ENCODE results near the gene IL34.
A peak's percentile ranks its signal among the peaks of the same experiment; 100 is the strongest.

IL34 gene

DNA sequence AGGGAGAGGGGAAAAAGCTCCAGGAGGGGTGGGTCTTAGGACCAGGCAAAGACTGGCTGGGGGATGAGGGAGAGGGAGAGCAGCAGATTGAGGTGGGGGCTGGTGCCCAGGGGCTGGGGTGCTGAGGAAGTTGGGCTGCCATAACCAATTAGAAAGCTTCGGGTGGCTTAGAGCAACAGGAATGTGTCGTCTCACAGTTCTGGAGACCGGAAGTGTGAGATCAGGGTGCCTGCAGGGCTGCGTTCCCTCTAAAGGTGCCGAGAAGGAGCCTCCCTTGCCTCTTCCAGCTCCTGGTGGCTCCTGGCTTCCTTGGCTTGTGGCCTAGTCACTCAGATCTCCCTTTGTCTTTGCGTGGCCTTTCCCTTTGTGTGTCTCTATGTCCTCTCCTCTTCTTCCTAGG lies 2.2 kb downstream of the IL34 start:
- no CpG with 5 or more reads among the region's 6 CpGs for WGBS, 2 donors (ENCODE audit: extremely low coverage in 2 of 2, insufficient read length in 2 of 2, insufficient replicate concordance in 1 of 2)
- H3K4me1 ChIP-seq (ENCODE audit: control insufficient read depth in 2 of 2, insufficient read depth in 1 of 2, low read depth in 1 of 2, low read length in 2 of 2): peaks cover 6 to 9% of the 10 kb centered on the region in 2 donors
- H2AK5ac ChIP-seq (ENCODE audit: low read depth, low read length): no peak overlapping the region
- no peak overlapping the region for H2BK5ac ChIP-seq (ENCODE audit: low read length)
- peaks cover 2 to 11% of the 10 kb centered on the region in 2 donors for H3K9me3 ChIP-seq (replicated peaks in 1 of 2; ENCODE audit: control insufficient read depth in 2 of 2, insufficient read depth in 1 of 2, low read depth in 1 of 2, low read length in 2 of 2)
- H2BK15ac ChIP-seq (ENCODE audit: low read length): no peak overlapping the region
- H3K79me1 ChIP-seq (ENCODE audit: low read depth, low read length): no peaks in the 10 kb centered on the region
- no peak overlapping the region for H3K18ac ChIP-seq (ENCODE audit: low read length)
- H3K27ac ChIP-seq (replicated peaks; ENCODE audit: low read length): no peak overlapping the region
- DNase-seq (ENCODE audit: low spot score): no peak
- H3K4ac ChIP-seq (ENCODE audit: low read length): no peak overlapping the region
- H3K9ac ChIP-seq (ENCODE audit: low read depth, low read length, poor library complexity): no peak overlapping the region
- H3K4me2 ChIP-seq (ENCODE audit: insufficient read depth, low read length, poor library complexity, severe bottlenecking): no peak overlapping the region
- H2BK12ac ChIP-seq (ENCODE audit: low read length): no peak overlapping the region
- no peak overlapping the region for H2BK120ac ChIP-seq (ENCODE audit: low read depth, low read length)
- no peak overlapping the region for H3K4me3 ChIP-seq (ENCODE audit: low read length in 2 of 2)
- H4K8ac ChIP-seq (ENCODE audit: low read depth, low read length): no peak overlapping the region
- H3K36me3 ChIP-seq (replicated peaks in 1 of 2; ENCODE audit: control insufficient read depth in 2 of 2, insufficient read depth in 2 of 2, low read length in 2 of 2): no peaks in the 10 kb centered on the region
- no peaks in the 10 kb centered on the region for H3K27me3 ChIP-seq (ENCODE audit: control insufficient read depth in 3 of 3, insufficient read depth in 3 of 3, low read depth in 1 of 3, low read length in 3 of 3)
- no peak overlapping the region for H2AFZ ChIP-seq (ENCODE audit: low read length)
- H3K23ac ChIP-seq (ENCODE audit: low read depth, low read length, poor library complexity): no peak overlapping the region
- H3K14ac ChIP-seq (ENCODE audit: low read length): no peak overlapping the region
- H4K91ac ChIP-seq (ENCODE audit: low read depth, low read length, poor library complexity): no peak overlapping the region

DNA sequence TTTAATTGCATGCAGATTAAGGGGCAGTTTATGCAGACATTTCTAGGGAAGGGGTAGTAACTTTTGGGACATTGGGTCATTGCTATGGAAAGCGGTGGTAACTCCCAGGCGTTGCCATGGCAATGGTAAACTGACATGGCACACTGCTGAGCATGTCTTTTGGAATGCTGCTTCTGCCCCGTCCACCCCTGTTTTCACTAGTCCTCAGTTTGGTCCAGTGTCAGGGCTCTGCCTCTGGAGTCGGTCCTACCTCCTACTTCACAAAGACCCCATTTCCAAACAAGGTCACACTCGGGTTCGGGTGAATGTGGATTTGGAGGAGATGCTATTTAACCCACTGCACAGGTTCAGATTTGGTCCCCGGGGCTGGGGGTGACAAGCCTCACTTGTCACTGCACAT lies 2.9 kb downstream of the IL34 start:
- H3K18ac ChIP-seq (ENCODE audit: low read length): no peak overlapping the region
- H2AK5ac ChIP-seq (ENCODE audit: low read depth, low read length): no peak overlapping the region
- H3K4me1 ChIP-seq (ENCODE audit: control insufficient read depth in 2 of 2, insufficient read depth in 1 of 2, low read depth in 1 of 2, low read length in 2 of 2): peaks cover 6 to 9% of the 10 kb centered on the region in 2 donors
- H2AFZ ChIP-seq (ENCODE audit: low read length): no peak overlapping the region
- H2BK120ac ChIP-seq (ENCODE audit: low read depth, low read length): no peak overlapping the region
- no peaks in the 10 kb centered on the region for H3K27me3 ChIP-seq (ENCODE audit: control insufficient read depth in 3 of 3, insufficient read depth in 3 of 3, low read depth in 1 of 3, low read length in 3 of 3)
- no peak overlapping the region for H3K4me2 ChIP-seq (ENCODE audit: insufficient read depth, low read length, poor library complexity, severe bottlenecking)
- no peak overlapping the region for H3K9ac ChIP-seq (ENCODE audit: low read depth, low read length, poor library complexity)
- no peak overlapping the region for H2BK15ac ChIP-seq (ENCODE audit: low read length)
- no peak overlapping the region for H4K8ac ChIP-seq (ENCODE audit: low read depth, low read length)
- H3K9me3 ChIP-seq (replicated peaks in 1 of 2; ENCODE audit: control insufficient read depth in 2 of 2, insufficient read depth in 1 of 2, low read depth in 1 of 2, low read length in 2 of 2): peaks cover 2 to 11% of the 10 kb centered on the region in 2 donors
- no peak overlapping the region for H3K4me3 ChIP-seq (ENCODE audit: low read length in 2 of 2)
- no peak overlapping the region for H3K14ac ChIP-seq (ENCODE audit: low read length)
- H3K36me3 ChIP-seq (replicated peaks in 1 of 2; ENCODE audit: control insufficient read depth in 2 of 2, insufficient read depth in 2 of 2, low read length in 2 of 2): no peaks in the 10 kb centered on the region
- no peak overlapping the region for H3K27ac ChIP-seq (replicated peaks; ENCODE audit: low read length)
- DNase-seq (ENCODE audit: low spot score): no peak
- H3K4ac ChIP-seq (ENCODE audit: low read length): no peak overlapping the region
- no peak overlapping the region for H2BK5ac ChIP-seq (ENCODE audit: low read length)
- H3K23ac ChIP-seq (ENCODE audit: low read depth, low read length, poor library complexity): no peak overlapping the region
- no peaks in the 10 kb centered on the region for H3K79me1 ChIP-seq (ENCODE audit: low read depth, low read length)
- no peak overlapping the region for H2BK12ac ChIP-seq (ENCODE audit: low read length)
- no CpG with 5 or more reads among the region's 7 CpGs for WGBS, 2 donors (ENCODE audit: extremely low coverage in 2 of 2, insufficient read length in 2 of 2, insufficient replicate concordance in 1 of 2)
- H4K91ac ChIP-seq (ENCODE audit: low read depth, low read length, poor library complexity): no peak overlapping the region

DNA sequence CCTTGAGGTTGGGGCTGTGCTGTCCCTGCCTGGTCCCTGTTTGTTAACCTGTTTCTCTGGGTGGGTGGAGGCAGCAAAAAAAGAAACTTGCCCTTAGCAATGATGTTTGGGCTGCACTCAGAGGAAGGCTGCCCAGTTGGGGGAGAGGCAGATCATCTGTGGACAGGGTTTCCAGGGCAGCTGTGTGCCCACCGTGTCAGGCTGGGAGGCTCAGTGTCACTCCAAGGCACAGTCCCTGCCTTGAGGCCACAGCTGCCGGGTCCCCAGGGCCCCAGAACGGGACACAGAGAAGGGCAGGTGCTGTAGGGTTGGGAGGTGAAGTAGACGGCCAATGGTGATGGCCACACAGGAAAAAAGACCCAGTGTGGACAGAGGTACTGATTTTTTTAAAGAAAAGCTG lies 3.9 kb downstream of the IL34 start:
- Histone ChIP-seq H2BK120ac (ENCODE audit: low read depth, low read length) (no peak overlapping the region), H3K4me2 (ENCODE audit: insufficient read depth, low read length, poor library complexity, severe bottlenecking) (no peak overlapping the region), H3K27ac (replicated peaks; ENCODE audit: low read length) (no peak overlapping the region), H3K4me3 (ENCODE audit: low read length in 2 of 2) (no peak overlapping the region), H3K79me1 (ENCODE audit: low read depth, low read length) (no peaks in the 10 kb centered on the region), H4K91ac (ENCODE audit: low read depth, low read length, poor library complexity) (no peak overlapping the region), H3K18ac (ENCODE audit: low read length) (peak overlapping the region; percentile 42), H3K9me3 (replicated peaks in 1 of 2; ENCODE audit: control insufficient read depth in 2 of 2, insufficient read depth in 1 of 2, low read depth in 1 of 2, low read length in 2 of 2) (peaks cover 2 to 11% of the 10 kb centered on the region in 2 donors), H2BK15ac (ENCODE audit: low read length) (no peak overlapping the region), H3K23ac (ENCODE audit: low read depth, low read length, poor library complexity) (peak overlapping the region; percentile 17), H3K4ac (ENCODE audit: low read length) (no peak overlapping the region), H3K4me1 (ENCODE audit: control insufficient read depth in 2 of 2, insufficient read depth in 1 of 2, low read depth in 1 of 2, low read length in 2 of 2) (peaks cover 6 to 9% of the 10 kb centered on the region in 2 donors), H2AK5ac (ENCODE audit: low read depth, low read length) (no peak overlapping the region), H3K14ac (ENCODE audit: low read length) (peak overlapping the region; percentile 79), H3K9ac (ENCODE audit: low read depth, low read length, poor library complexity) (no peak overlapping the region), H2BK5ac (ENCODE audit: low read length) (no peak overlapping the region), H2BK12ac (ENCODE audit: low read length) (no peak overlapping the region), H3K36me3 (replicated peaks in 1 of 2; ENCODE audit: control insufficient read depth in 2 of 2, insufficient read depth in 2 of 2, low read length in 2 of 2) (no peaks in the 10 kb centered on the region), H2AFZ (ENCODE audit: low read length) (no peak overlapping the region), H4K8ac (ENCODE audit: low read depth, low read length) (no peak overlapping the region), H3K27me3 (ENCODE audit: control insufficient read depth in 3 of 3, insufficient read depth in 3 of 3, low read depth in 1 of 3, low read length in 3 of 3) (no peaks in the 10 kb centered on the region)
- no peak for DNase-seq (ENCODE audit: low spot score)
- WGBS, 2 donors (ENCODE audit: extremely low coverage in 2 of 2, insufficient read length in 2 of 2, insufficient replicate concordance in 1 of 2): no CpG with 5 or more reads among the region's 4 CpGs

DNA sequence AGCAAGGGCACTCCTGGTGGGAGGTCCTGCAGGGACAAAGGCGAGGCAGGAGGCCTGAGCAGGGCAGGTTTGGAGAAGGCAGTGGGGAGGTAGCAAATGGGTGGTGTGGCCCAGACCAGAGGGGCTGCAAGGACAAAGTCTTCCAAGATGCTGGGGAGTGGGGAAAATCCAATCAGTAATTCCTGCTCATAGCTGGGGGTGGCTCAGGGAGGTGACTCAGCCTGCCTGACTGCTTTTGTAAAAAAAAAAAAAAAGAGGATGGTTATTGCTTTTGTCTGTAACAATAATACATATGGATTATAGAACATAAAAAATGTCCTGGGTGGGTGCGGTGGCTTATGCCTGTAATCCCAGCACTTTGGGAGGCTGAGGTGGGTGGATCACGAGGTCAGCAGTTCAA lies 5.2 kb downstream of the IL34 start:
- Histone ChIP-seq H3K4ac (ENCODE audit: low read length) (no peak overlapping the region), H3K4me3 (ENCODE audit: low read length in 2 of 2) (no peak overlapping the region), H3K9ac (ENCODE audit: low read depth, low read length, poor library complexity) (no peak overlapping the region), H2BK120ac (ENCODE audit: low read depth, low read length) (no peak overlapping the region), H3K23ac (ENCODE audit: low read depth, low read length, poor library complexity) (no peak overlapping the region), H3K79me1 (ENCODE audit: low read depth, low read length) (no peaks in the 10 kb centered on the region), H3K27me3 (ENCODE audit: control insufficient read depth in 3 of 3, insufficient read depth in 3 of 3, low read depth in 1 of 3, low read length in 3 of 3) (no peaks in the 10 kb centered on the region), H3K27ac (replicated peaks; ENCODE audit: low read length) (no peak overlapping the region), H3K9me3 (replicated peaks in 1 of 2; ENCODE audit: control insufficient read depth in 2 of 2, insufficient read depth in 1 of 2, low read depth in 1 of 2, low read length in 2 of 2) (peaks cover 2 to 11% of the 10 kb centered on the region in 2 donors), H2AK5ac (ENCODE audit: low read depth, low read length) (no peak overlapping the region), H3K14ac (ENCODE audit: low read length) (no peak overlapping the region), H2BK15ac (ENCODE audit: low read length) (no peak overlapping the region), H3K4me2 (ENCODE audit: insufficient read depth, low read length, poor library complexity, severe bottlenecking) (no peak overlapping the region), H2BK5ac (ENCODE audit: low read length) (no peak overlapping the region), H2AFZ (ENCODE audit: low read length) (no peak overlapping the region), H2BK12ac (ENCODE audit: low read length) (no peak overlapping the region), H4K8ac (ENCODE audit: low read depth, low read length) (no peak overlapping the region), H3K4me1 (ENCODE audit: control insufficient read depth in 2 of 2, insufficient read depth in 1 of 2, low read depth in 1 of 2, low read length in 2 of 2) (peaks cover 6 to 7% of the 10 kb centered on the region in 2 donors), H3K36me3 (replicated peaks in 1 of 2; ENCODE audit: control insufficient read depth in 2 of 2, insufficient read depth in 2 of 2, low read length in 2 of 2) (no peaks in the 10 kb centered on the region), H3K18ac (ENCODE audit: low read length) (no peak overlapping the region), H4K91ac (ENCODE audit: low read depth, low read length, poor library complexity) (no peak overlapping the region)
- no peak for DNase-seq (ENCODE audit: low spot score)
- WGBS, 2 donors (ENCODE audit: extremely low coverage in 2 of 2, insufficient read length in 2 of 2, insufficient replicate concordance in 1 of 2): no CpG with 5 or more reads among the region's 3 CpGs

Data from neuronal stem cell (in vitro differentiated cells).